HG03565 (cell line): Measurements from ENCODE around the gene STXBP3.

Source experiments
- ATAC-seq: cut with Tn5 transposase; IDR thresholded peaks from one replicate; pipeline ENCODE4 v1.9.1; 2021; ENCODE audit warnings: mild to moderate bottlenecking, moderate library complexity; ENCODE audit not compliant: unreplicated experiment

STXBP3 gene

DNA sequence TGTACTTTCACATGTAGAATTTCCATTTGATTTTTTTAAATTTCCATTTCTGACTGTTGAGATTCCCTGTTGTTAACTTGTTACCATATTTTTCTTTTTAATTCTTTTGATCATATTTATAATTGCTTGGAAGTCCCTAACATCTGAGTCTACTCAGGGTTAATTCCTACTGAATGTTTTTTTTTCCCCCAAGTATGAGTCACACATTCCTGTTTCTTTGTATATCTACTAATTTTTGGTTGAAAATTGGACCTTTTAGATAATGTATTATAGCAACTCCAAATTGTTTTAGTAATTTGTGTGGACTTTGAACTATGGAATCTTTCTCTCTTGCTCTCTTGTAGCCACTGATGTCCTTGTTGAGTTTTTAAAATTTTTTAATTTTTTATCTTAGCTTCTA is 54.6 kb downstream of the STXBP3 start:
- ATAC-seq: no peak

DNA sequence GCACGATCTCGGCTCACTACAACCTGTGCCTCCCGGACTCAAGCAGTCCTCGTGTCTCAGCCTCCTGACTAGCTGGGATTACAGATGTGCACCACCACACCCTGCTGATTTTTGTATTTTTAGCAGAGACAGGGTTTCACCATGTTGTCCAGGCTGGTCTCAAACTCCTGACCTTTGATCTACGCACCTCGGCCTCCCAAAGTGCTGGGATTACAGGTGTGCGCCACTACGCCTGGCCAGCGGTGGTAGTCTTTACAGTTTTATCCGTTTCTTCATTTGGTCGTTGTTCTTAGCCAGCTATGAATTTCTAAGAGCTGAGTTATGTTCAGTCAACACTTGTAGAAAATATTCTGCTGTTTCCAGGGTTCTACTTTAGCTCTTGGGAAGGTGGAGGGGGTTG is 57.1 kb downstream of the STXBP3 start:
- ATAC-seq: no peak

DNA sequence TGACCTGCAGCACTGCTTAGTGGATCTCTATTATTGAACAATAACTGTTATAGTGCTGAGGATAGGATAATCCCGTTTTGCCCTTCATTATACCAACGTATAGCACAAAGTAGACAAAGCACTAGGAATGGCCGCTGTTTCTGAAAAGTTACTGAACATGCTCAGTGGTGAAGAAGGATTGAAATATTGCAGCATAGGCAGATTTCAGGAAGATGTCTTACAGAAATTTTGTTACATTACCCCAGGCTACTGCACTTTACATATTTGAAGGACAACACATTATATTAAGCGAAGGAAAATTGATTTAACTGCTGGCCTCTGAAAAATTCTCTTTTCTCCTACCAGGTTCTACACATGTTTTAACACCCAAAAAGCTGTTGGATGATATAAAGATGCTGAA is 62.0 kb downstream of the STXBP3 start:
- ATAC-seq: no peak

DNA sequence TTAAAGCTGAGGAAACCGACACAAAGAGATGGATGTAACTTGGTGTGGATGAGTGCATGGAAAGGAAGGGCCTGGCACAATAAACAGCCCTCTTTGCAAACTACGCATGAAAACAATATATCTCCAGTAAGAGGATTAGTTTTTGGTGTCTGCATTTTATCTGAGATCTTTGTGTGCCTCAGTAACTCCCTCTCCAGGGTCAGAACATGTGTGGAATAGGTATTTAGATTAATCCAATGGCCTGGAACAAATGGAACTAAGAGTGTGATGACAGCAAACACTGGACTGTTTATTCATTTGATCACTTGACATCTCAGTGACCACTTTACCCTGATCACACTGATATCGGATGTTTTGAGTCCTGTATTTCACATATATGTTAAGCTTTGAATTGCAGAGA is 65.1 kb downstream of the STXBP3 start:
- ATAC-seq: no peak

DNA sequence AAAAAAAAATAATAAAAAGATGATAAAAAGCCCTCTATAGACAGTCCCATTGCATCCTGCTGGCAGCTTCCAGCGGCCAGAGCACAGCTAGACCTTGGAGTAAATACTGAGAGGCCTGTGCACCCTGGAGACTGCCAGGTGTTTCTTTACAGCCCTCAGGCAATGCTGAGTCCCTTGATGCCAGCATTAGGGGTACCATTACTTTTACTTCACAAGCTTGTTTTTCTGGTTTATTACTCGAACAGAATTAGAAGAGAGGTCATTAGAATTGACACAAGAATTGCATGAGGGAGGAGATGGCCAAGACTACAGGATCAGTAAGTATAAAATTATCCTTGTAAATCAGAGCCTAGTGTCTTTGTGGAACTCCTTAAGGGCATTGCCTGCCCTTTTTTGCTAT is 66.9 kb downstream of the STXBP3 start:
- ATAC-seq: no peak

DNA sequence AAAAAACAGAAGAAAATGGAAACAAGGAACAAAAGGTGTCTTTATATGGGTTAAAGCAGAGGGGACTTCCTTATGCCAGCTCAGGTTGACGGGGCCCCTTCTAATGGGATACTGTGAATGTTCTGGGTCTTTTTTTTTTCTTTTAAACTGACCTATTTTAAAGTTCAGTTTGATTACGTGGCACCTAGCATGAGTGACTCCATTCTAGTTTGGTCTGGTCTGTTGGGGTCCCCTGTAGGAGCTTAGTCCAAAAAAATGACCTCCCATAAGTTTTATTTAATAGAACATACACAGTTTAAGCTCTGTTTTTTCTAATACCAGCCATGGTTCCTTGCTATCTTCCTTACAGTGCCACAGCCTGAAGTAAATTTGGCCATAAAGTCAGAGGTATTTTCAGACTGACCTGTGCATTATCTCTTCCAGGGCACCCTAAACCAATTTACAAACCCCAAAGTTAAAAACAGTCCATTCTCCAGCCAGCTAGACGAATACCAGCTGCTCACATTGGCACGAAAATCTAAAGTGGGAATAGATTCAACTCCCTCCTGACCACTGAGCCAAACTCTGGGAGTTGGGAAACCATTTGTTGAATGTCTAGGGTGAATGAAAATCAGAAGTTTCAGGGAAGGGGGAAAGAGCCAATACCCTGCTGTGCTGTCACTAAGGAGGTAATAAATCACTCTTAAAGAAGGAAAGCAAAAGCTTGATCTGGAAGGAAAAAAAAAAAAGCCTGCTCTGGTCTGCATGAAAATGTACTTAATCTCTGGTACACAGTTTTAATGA is 68.1 kb downstream of the STXBP3 start:
- no peak for ATAC-seq

DNA sequence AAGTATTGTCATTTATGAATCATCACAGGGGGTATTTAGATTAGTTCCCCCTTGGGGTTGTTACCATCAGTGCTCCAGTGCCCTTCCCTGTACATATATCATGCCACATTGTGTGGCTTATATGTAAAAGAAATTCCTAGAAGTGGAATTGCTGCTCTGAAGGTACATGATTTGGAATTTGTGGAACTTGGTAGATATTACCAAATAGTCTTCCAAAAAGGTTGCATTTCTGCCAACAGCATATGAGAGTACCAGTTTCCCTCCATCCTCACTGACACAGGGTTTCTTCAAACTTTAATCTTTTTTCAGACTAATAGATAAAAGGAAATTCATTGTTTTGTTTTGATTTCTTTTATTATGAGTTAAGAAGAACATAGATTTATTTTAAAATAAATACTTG is 69.1 kb downstream of the STXBP3 start:
- no peak for ATAC-seq

DNA sequence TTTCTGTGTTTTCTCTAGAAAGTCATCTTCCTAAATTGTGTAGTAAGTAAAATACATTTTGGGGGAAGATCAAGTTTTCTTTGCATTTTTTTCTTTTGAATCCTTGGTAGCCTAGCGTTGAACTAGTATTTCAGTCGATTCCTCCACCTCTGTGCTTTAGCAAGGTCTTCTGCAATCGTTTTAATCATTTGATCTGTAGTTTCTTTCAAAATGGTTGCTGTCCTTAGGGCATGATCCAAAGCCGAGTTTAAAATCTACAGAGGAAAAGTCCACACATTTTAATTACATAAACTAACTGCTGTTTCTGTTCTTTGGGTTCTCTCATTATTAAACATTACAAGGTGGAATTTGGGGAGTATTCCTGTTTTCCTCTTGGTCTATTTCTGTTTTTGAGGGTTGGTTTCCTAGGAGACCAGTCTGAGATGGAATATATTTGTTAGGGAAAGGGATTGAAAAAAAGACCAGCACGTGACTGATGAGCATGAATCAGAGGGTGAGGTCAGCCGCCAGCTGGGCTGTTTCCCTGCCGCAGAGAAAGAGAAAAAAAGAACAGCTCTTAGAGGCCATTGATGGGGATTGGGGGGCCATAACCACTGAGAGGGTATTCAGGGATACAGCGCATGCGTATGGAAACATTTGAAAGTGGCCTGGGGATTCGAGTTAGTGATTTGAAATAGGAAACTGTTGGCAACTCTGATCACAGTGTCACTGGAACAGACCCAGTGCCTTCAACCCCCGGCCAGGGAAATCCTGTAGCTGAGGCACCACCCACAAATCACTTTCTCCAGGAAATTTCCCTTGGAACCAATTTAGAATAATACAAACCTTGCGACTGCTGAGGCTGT is 69.8 kb downstream of the STXBP3 start:
- ATAC-seq: no peak

DNA sequence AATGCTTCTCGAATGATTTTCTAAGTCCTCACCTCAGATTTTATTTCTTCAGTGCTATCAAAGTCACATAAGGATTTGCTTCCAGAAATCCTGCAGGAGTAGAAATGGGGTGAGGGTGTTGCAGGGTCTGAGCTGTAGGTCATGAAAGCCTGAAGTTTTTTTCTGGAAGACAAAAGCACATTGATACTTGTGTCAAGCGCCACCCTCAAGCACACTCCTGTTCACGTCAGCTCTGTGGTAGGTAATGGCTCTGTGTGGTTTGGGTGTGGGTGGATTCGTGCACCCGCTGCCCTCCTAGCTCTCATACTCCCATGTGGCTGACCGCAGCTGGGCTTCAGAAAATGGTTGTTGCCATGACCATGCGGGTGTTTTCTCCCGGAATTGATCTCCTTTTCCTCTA is 70.5 kb downstream of the STXBP3 start:
- no peak for ATAC-seq

DNA sequence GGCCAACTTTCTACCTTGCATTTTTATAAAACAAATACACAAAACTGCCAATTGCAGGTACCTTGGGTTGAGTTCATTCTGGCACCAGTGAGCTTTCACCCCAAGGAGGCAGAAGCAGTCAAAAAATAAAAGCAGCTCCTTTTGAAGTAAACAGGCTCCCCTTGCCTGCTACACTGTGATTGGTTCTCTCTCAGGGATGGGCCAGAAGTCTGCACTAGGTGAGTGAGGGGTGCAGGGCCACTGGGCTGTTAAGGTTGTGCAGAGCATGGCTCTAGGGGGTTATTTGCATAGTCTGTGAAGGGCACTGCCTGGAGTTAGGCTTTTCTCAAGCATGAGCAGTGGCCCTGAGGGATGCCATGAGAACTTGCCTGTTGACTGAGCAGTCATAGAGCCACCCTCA is 71.3 kb downstream of the STXBP3 start:
- ATAC-seq: no peak

DNA sequence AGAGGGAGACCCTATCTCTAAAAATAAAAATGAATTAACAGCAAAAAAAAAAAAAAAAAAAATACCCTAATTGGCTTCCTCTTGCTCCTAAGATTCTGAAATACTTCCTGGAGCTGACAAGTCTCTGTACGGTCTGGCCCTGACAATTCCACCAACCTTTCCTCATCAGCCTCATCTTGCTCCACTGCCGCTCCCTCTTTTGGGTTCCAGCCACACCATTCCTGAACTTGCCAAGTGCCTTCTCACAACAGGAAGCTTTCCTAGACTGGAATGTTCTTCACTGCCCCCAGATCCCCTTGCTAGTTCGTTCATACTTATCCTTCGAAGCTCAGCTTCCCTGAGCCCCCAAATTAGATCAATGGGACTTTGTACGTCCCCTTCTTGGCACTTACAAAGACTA is 73.4 kb downstream of the STXBP3 start:
- no peak for ATAC-seq

DNA sequence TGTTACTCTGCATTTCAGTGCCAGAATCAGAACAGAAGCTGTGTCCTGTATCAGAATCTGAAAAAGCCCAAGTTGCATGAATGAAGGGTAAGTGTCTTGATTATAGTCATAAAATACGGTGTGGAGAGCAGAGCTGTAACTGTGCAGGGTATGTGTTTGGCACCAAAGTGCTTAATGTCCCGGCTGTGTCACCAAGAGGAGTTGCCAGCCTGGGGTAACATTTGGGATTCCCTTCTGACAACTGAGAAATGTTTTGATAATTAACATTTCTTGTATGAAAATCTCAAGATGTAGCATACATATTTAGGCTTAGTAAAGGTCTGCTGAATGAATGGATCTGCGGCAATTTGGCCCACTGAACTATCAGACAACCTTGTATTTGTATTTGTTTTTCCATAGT is 77.2 kb downstream of the STXBP3 start:
- ATAC-seq: no peak

DNA sequence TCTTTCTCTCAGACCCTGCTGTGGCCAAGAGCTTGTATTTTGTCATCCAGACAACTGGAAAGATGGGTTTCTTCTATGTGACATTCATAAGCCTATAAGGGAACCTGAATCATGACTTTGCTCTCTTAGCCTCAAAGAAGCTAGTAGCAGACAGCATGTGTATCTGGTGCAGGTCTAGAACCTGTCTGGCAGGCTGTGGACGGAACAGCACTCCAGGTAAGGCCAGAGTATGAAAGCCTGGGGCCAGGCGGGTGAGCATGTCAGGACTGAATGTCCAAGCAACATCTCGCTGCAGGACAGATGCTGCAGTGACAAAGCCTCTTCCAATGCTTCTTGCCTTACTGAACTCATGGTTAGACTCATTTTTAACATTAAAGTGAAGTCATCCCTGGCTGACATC is 77.6 kb downstream of the STXBP3 start:
- no peak for ATAC-seq

DNA sequence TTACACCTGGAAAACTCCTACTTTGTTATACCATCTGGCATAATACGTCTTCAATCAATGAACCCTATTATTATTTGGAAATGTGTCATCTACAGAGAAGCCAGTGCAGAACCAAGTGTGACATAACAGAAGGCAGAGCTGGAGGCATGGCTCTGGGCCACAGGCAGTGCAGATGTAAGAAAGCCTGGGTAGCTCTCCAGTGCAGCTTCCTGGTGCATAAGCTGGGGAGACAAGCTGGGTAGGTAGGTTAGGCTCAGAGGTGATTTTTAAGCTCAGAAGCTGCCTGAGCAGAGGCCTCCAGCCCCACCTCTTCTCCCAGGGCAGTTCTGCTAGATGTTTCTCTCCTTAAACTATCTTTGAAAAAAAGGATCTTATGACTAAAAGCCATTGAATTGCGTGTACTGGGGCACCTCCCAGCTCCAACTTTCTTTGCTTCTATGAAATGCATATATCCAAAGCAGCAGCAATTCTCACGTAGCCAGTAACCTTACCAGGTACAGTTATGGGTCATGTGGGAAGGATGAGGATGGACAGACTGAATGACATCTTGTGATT is 79.7 kb downstream of the STXBP3 start:
- no peak for ATAC-seq

DNA sequence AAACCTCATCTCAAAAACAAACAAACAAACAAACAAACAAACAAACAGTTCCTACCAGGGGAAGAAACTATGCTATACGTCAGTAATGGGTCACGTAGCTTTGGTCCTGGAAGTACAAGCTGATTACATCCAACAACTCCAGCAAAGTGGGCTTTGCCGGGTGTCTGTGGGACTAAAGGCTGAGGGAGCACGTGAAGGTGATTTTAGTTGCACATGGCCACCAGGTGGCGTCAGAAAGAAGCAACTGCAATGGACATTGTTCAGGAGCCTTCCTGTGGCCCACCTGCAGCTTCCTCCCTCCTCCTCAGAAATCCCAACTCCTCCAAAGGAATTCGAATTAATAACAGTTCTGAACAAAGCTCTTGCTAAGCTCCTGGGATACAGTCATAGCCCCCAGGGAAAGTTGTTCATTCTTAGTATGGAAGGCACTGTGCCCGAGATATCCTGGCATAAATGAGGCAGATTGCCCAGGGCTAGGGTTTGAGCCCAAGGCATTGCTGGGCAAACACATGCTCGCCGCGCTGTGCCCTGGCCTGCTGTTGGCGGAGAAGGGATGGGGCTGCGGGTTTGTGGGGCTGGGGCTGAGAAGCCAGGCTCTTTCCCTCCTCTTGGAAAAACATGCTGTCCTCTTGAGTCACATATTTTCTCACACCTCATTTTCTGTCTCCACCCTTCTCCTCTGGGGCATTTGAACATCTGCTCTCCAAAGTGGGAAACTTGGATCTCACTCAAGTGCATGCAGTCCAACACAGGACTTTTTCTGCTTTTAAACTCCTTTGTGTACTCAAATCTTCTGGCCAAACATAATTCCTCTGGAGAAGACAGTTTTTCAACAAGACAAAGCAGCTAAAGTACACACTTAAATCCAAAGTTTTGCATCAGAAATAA is 81.8 kb downstream of the STXBP3 start:
- ATAC-seq: no peak

DNA sequence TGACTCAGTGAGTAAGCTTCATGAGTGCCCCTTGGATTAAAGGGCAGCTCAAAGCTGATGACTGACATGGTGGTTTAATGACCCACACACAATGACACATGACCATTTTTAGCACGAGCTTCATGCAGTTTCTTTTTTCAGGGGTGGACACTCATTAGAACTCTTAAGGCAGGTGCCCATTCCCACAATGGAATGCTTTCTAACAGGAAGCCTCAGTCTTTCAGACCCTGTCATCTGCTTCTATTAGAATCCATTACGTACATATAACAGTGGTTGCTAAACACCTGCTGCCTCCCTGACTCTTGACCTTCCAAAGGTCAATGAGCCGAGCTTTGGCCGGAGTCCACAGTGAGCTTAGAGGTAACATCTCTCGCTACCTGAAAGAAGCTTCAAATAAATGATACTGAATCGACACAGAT is 83.0 kb downstream of the STXBP3 start:
- ATAC-seq: no peak

DNA sequence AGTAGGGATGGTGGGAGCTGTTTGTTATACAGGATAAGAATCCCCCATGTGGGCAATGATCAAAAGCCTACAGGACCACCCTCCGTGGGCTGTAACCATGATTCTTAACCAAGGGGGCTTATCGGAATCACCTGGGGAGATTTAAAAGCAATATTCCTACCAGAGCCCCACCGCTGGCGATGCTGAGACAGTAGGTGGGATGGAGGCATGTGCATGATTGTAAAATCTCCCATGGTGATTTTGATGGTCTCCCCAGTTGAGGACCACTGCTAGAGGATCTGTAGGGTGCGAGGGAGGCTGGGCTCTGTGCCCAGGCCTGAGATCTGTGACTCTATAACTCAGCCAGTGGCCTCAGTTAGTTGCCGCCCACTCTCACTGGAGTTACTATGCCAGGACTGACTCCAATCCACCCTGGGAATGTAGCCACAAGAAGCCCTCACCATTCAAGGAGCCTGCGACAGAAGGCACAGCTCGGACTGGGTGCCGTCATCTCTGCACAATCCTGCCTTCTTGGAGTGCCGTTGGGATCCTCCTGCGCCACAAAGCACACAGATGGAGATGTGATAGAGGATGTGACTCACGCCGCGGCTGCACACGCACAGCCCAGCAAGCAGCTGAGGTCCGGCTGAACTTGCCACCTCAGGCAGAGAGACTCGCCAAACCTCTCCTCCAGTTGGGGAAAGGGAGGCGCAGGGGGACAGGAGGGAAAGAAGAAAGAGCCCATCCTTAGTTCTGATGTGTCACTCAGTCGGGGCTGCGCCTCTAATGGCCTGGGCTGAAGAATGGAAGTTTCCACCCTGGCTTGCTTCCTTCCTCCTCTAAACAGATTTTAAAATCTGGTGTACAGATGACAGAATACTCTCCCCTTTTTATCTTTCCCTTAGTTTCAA is 83.9 kb downstream of the STXBP3 start:
- no peak for ATAC-seq

DNA sequence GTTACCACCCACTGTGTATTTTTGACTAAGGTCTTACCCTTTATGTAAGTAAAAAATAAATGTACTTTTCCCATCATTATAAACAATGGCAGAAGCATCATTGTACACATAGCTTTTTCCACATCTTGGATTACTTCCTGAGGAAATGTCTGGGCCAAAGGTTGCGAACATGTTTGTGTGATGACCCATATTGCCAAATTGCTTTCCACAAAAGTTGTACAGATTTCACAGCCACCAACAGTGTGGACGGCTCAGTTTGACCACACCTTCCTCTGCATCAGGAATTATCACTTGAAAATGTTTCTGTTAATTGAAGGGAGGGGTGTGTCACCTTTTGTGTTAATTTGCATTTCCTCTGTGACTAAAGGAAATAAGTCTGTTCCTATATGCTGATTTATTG is 84.8 kb downstream of the STXBP3 start:
- no peak for ATAC-seq

DNA sequence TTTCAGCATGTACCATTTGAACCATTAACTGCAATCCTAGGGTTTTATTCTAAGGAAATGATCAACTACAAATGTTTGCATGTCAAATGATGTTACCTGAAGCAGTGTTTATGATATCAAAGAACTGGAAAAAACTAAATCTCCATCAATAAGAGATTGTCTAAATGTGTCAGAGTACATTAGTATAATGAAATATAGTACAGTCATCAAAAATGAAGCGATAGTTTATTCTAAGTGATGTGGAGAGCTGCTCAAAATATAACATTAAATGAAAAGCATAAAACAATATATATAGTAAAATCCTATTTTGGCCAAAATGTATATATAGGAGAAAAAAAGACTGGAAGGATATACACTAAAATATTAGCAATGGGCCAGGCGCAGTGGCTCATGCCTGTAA is 86.5 kb downstream of the STXBP3 start:
- ATAC-seq: no peak

DNA sequence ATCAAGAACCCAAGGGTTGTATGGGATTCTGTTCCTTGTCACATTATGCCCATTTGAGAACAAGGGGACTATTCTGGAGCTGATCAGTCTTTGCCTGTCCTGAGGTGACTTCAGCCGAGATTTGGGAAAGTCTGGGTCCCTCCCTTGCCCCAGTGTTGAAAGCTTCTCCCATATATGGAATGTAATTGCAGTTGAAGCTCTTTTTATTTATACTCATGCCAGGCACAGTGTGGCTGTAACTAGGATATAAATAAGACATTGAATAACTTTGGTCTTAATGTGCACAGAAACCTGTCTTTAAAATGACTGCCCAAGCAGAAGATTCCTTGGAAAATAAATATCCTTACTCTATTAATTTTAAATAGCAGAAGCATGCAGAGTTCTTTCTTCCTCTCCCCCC is 95.2 kb downstream of the STXBP3 start:
- no peak for ATAC-seq
